Neural cell (in vitro differentiated cells): ENCODE measurements around the gene THBD.

Source experiments
- EP300 ChIP-seq: fragments of 450-650 bp; conservative IDR thresholded peaks from 2 replicates; pipeline ENCODE4 v1.6.1; 2014; ENCODE audit warnings: antibody characterized with exemption, mild to moderate bottlenecking, moderate library complexity; ENCODE audit not compliant: poor library complexity, severe bottlenecking
- EZH2 ChIP-seq: fragments of 200-600, 300-800 bp; shearing (Covaris generic), sonication (generic); IDR thresholded peaks from 2 replicates; pipeline ENCODE4 v1.6.1; 2014; ENCODE audit warnings: antibody characterized with exemption, low read length, borderline replicate concordance, mild to moderate bottlenecking; ENCODE audit not compliant: insufficient read depth, poor library complexity, severe bottlenecking
- MXI1 ChIP-seq: fragments of 450-650 bp; conservative IDR thresholded peaks from 2 replicates; pipeline ENCODE4 v1.6.1; 2014; ENCODE audit warnings: antibody characterized with exemption, mild to moderate bottlenecking; ENCODE audit not compliant: poor library complexity, severe bottlenecking
- POLR2AphosphoS5 ChIP-seq: IDR thresholded peaks from 2 replicates; pipeline ENCODE4 v1.6.1; 2012
- TF ChIP-seq, protein P1 (sequence below): fragments of 450-650 bp; IDR thresholded peaks from 2 replicates; pipeline ENCODE4 v1.5.1; 2014; ENCODE audit warnings: antibody characterized with exemption, mild to moderate bottlenecking, moderate library complexity; ENCODE audit not compliant: poor library complexity, severe bottlenecking

- no peak for TF ChIP-seq MXI1
- TF ChIP-seq POLR2AphosphoS5: no peak
- TF ChIP-seq, protein P1, sequence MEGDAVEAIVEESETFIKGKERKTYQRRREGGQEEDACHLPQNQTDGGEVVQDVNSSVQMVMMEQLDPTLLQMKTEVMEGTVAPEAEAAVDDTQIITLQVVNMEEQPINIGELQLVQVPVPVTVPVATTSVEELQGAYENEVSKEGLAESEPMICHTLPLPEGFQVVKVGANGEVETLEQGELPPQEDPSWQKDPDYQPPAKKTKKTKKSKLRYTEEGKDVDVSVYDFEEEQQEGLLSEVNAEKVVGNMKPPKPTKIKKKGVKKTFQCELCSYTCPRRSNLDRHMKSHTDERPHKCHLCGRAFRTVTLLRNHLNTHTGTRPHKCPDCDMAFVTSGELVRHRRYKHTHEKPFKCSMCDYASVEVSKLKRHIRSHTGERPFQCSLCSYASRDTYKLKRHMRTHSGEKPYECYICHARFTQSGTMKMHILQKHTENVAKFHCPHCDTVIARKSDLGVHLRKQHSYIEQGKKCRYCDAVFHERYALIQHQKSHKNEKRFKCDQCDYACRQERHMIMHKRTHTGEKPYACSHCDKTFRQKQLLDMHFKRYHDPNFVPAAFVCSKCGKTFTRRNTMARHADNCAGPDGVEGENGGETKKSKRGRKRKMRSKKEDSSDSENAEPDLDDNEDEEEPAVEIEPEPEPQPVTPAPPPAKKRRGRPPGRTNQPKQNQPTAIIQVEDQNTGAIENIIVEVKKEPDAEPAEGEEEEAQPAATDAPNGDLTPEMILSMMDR: no peak
- no peak for TF ChIP-seq EZH2
- TF ChIP-seq EP300: no peak
Measured at GRCh38 chr20:23020230-23021018, 29.0 kb downstream of the THBD start.
